ENCODE measurements around the gene TREX2.
"Not testable (repeated sequence)": the region's sequence is repeated elsewhere in the genome, so short reads cannot be mapped to it uniquely, and the experiment has no call there.

TREX2 gene

GRCh38 chrX:153408221-153408721 lies 37.6 kb downstream of the TREX2 start:
- no peak for DNase-seq (ENCODE audit: low read depth)

DNA sequence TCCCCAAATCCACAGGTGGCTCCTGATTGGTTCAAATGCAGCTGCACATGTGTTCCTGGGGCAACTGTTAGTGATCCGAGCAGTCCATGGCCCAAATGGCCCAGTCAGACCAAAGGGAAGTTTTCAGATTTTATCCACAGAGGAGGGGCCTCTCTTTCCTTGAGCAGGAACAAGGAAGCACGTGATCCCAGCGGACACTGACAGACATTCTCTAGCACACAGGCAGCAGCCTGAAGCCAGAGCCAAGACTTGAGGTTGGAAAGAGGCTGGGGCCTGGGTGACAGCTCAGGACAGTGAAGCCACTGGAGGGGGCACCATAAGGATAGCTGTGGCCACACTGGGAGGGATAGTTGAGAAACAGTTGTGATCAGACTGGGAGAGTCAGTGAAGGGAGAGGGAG lies 38.1 kb downstream of the TREX2 start:
- DNase-seq (ENCODE audit: low read depth): no peak

DNA sequence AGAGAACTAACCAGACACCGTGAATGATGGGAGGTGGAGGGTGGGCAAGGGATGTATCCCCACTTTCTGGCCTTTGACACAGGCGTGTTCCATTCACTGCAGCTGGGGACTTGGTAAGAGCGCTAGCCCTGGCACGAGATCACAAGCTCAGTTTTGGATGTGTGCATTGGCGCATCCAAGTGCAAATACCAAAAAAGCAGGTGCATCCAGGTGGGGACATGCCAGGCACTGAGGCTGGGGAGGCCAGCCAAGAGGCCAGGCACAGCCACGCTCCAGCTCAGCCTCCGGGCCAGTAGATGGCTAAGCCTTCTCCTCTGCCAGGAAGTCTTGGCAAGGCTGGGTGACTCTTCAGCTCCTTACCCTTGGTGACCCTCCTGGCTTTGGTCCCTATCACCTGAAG lies 39.0 kb downstream of the TREX2 start:
- DNase-seq (ENCODE audit: low read depth): no peak

GRCh38 chrX:153406011-153406410 lies 39.8 kb downstream of the TREX2 start:
- DNase-seq (ENCODE audit: low read depth): no peak

DNA sequence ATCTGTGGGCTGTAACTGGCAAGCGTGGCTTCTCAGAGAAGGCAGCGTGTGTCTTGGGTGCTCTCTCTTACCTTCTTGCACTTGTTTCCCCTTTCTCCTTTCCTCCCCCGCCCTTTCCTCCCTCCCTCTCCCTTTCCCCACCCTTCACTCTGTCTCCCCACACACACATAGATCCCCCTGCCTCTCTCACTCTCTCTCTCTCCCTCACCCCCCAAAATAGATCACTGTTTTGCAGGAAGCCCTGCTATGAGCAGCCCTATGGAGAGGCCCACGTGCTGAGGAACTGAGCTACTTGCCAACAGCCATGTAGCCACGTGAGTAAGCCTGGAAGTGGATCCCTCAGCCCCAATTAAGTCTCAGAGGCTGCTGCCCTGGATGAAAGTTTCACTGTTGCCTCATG lies 40.4 kb downstream of the TREX2 start:
- no peak for DNase-seq (ENCODE audit: low read depth)

DNA sequence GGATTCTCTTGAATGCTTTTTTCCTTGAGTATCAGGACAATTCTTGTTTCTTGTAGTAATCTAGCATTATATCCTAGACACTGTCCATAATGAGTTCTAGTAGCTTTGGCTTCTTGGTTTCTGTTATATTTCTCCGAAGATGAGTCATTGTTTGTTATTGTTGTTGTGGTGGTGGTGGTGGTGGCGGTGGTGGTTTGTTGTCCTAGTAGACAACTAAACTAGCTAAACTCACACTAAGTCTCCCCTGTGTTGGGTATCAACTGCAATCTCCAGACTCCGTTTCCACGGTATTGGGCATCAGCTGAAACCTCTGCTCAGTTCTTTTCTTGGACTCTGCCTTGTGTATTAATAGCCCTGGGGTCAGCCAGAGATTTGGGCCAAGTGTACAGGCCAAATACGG lies 41.5 kb downstream of the TREX2 start:
- not testable (repeated sequence) for DNase-seq (ENCODE audit: low read depth)

GRCh38 chrX:153401133-153401764 lies 44.6 kb downstream of the TREX2 start, which contains the start of gene PNMA6E:
Gene PNMA6E (minus strand): TSS chrX:153401350. CDS start chrX:153398849, 2,501 bp downstream.
- DNase-seq (ENCODE audit: low read depth): no peak

GRCh38 chrX:153400146-153401132 lies 45.4 kb downstream of the TREX2 start:
- DNase-seq (ENCODE audit: low read depth): peak; percentile 20

- DNase-seq (ENCODE audit: low read depth): no peak
Observed at GRCh38 chrX:153398275-153398960, 47.4 kb downstream of the TREX2 start.

GRCh38 chrX:153397256-153397960 lies 48.4 kb downstream of the TREX2 start:
- no peak for DNase-seq (ENCODE audit: low read depth)

DNA sequence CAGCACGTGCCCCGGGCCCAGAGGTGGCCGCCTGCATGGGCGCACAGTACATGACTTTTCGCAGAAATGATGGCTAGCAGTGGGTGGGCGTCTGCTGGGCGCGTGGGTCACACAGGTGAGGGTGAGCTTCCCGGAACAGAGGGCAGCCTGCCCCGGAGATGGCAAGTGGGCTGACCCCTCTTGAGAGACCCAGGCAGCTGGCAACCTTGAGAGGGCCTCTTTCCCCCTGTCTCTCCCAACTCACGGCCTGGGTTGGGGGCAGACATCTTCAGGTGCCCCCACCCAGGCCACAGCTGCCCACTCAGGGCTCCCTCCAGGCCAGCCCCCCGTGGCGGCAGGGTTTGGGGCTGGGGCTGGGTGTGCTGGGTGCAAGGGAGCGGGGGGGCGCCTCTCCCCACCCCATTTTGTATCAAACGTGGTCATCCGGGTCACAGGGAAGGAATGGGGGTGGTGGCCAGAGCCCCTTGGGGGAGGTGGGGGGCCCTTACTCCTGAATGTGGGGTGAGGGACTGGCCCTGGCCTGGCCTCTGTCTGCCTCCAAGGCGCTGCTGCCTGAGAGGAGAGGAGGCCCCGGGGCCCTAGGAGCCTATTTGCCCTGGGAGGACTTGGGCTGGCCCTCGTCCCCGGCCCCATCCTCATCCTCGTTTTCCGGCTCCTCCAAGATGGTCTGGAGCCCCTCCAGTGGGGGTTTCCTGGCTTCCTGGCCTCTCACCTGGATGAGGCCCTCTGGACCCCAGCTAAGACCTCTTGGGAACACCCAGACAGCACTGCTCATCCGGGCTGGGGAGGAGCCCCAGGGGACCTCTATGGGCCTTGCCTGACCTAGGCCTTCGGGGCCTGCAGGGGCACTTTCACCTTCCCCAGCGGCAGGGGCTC lies 49.3 kb downstream of the TREX2 start:
- no peak for DNase-seq (ENCODE audit: low read depth)

- DNase-seq (ENCODE audit: low read depth): no peak
Observed at GRCh38 chrX:153395613-153396319, 50.1 kb downstream of the TREX2 start.

GRCh38 chrX:153394612-153395011 lies 51.2 kb downstream of the TREX2 start:
- no peak for DNase-seq (ENCODE audit: low read depth)

Data from activated T-helper 1 cell treated with Interleukin-2 at 50 U/mL for 16 hours (primary cell).